SK-N-SH treated with all-trans-retinoic acid at 6 μM for 48 hours (cell line): ENCODE measurements around the gene CDH4.

Source experiments
- ATAC-seq: fragments of 200-7000 bp; cut with Tn5 transposase; 3 replicates; pipeline ENCODE4 v1.9.1; 2020; ENCODE audit warnings: mild to moderate bottlenecking, moderate library complexity
- ARNTL ChIP-seq: fragments of 450-650 bp; formaldehyde crosslinking; IDR thresholded peaks from 2 replicates; pipeline ENCODE4 v1.5.0; 2020; ENCODE audit warnings: low read depth, mild to moderate bottlenecking, moderate library complexity, borderline replicate concordance
- BACH2 ChIP-seq: fragments of 250-450 bp; sonication (Bioruptor Pico); IDR thresholded peaks from 2 replicates; pipeline ENCODE4 v1.9.0; 2021; ENCODE audit warnings: mild to moderate bottlenecking, borderline replicate concordance
- CREB5 ChIP-seq: fragments of 250-450 bp; sonication (Bioruptor Pico); IDR thresholded peaks from 2 replicates; pipeline ENCODE4 v1.5.1; 2020; ENCODE audit warnings: low read depth, mild to moderate bottlenecking, moderate library complexity
- CSDC2 ChIP-seq: fragments of 250-450 bp; sonication (Bioruptor Pico); IDR thresholded peaks from 2 replicates; pipeline ENCODE4 v1.5.0; 2020; ENCODE audit warnings: mild to moderate bottlenecking, moderate library complexity
- CSRNP3 ChIP-seq: fragments of 250-450 bp; sonication (Bioruptor Pico); IDR thresholded peaks from 2 replicates; pipeline ENCODE4 v1.5.1; 2021; ENCODE audit warnings: mild to moderate bottlenecking, moderate library complexity
- ESRRG ChIP-seq: fragments of 250-450 bp; sonication (Bioruptor Pico); IDR thresholded peaks from 2 replicates; pipeline ENCODE4 v1.6.1; 2021; ENCODE audit warnings: mild to moderate bottlenecking
- ISL1 ChIP-seq: fragments of 250-450 bp; sonication (Bioruptor Pico); IDR thresholded peaks from 2 replicates; pipeline ENCODE4 v2.1.2; 2022; ENCODE audit warnings: mild to moderate bottlenecking, moderate library complexity
- OSR1 ChIP-seq: fragments of 250-450 bp; sonication (Bioruptor Pico); IDR thresholded peaks from 2 replicates; pipeline ENCODE4 v1.8.0; 2022; ENCODE audit warnings: moderate library complexity, mild to moderate bottlenecking, inconsistent platforms
- PATZ1 ChIP-seq: fragments of 250-450 bp; sonication (Bioruptor Pico); IDR thresholded peaks from 2 replicates; pipeline ENCODE4 v1.8.0; 2020; ENCODE audit warnings: mild to moderate bottlenecking, moderate library complexity, borderline replicate concordance
- PPARA ChIP-seq: fragments of 250-450 bp; sonication (Bioruptor Pico); IDR thresholded peaks from 2 replicates; pipeline ENCODE4 v1.5.0; 2020; ENCODE audit warnings: mild to moderate bottlenecking, borderline replicate concordance
- RARB ChIP-seq: fragments of 250-450 bp; sonication (Bioruptor Pico); IDR thresholded peaks from 2 replicates; pipeline ENCODE4 v1.8.0; 2021; ENCODE audit warnings: mild to moderate bottlenecking, moderate library complexity
- SNAI2 ChIP-seq: fragments of 250-450 bp; sonication (Bioruptor Pico); IDR thresholded peaks from 2 replicates; pipeline ENCODE4 v1.5.0; 2020; ENCODE audit warnings: mild to moderate bottlenecking, moderate library complexity
- TCF4 ChIP-seq: fragments of 250-450 bp; sonication (Bioruptor Pico); IDR thresholded peaks from 2 replicates; pipeline ENCODE4 v1.8.0; 2021; ENCODE audit warnings: mild to moderate bottlenecking, moderate library complexity, borderline replicate concordance
- TOX ChIP-seq: fragments of 250-450 bp; sonication (Bioruptor Pico); IDR thresholded peaks from 2 replicates; pipeline ENCODE4 v1.8.0; 2021; ENCODE audit warnings: mild to moderate bottlenecking, moderate library complexity, borderline replicate concordance
- TSHZ2 ChIP-seq: fragments of 250-450 bp; sonication (Bioruptor Pico); IDR thresholded peaks from 2 replicates; pipeline ENCODE4 v1.5.0; 2020; ENCODE audit warnings: mild to moderate bottlenecking, moderate library complexity
- ZC3H10 ChIP-seq: fragments of 250-450 bp; sonication (Bioruptor Pico); IDR thresholded peaks from 2 replicates; pipeline ENCODE4 v1.5.1; 2021; ENCODE audit warnings: mild to moderate bottlenecking, moderate library complexity
- ZFP3 ChIP-seq: fragments of 250-450 bp; sonication (Bioruptor Pico); IDR thresholded peaks from 2 replicates; pipeline ENCODE4 v1.5.0; 2020; ENCODE audit warnings: mild to moderate bottlenecking, moderate library complexity
- ZNF565 ChIP-seq: fragments of 450-650 bp; formaldehyde crosslinking; conservative IDR thresholded peaks from 2 replicates; pipeline ENCODE4 v1.5.0; 2020; ENCODE audit warnings: low read depth, mild to moderate bottlenecking, moderate library complexity
- ZNF70 ChIP-seq: fragments of 450-650 bp; formaldehyde crosslinking; IDR thresholded peaks from 2 replicates; pipeline ENCODE4 v1.5.0; 2020; ENCODE audit warnings: mild to moderate bottlenecking, moderate library complexity
- ZNF8 ChIP-seq: fragments of 450-650 bp; formaldehyde crosslinking; IDR thresholded peaks from 2 replicates; pipeline ENCODE4 v1.5.0; 2020; ENCODE audit warnings: mild to moderate bottlenecking, moderate library complexity

The CDH4 gene

GRCh38 chr20:61459266-61459665 lies 207.2 kb downstream of the CDH4 start:
- no peak for ATAC-seq
- TF ChIP-seq TCF4 (CRISPR knock-in tag) (no peak), ZC3H10 (no peak), CSDC2 (CRISPR knock-in tag) (no peak), ESRRG (CRISPR knock-in tag) (no peak), ISL1 (CRISPR knock-in tag) (no peak), ZNF565 (CRISPR knock-in tag) (no peak), BACH2 (CRISPR knock-in tag) (no peak)

GRCh38 chr20:61459705-61460104 lies 207.6 kb downstream of the CDH4 start:
- TF ChIP-seq CSDC2 (CRISPR knock-in tag) (no peak), ZNF565 (CRISPR knock-in tag) (no peak), PATZ1 (CRISPR knock-in tag) (no peak), TSHZ2 (CRISPR knock-in tag) (no peak), TCF4 (CRISPR knock-in tag) (no peak), ZNF70 (CRISPR knock-in tag) (no peak), ISL1 (CRISPR knock-in tag) (no peak), SNAI2 (CRISPR knock-in tag) (no peak), PPARA (no peak), CREB5 (CRISPR knock-in tag) (no peak), RARB (no peak), BACH2 (CRISPR knock-in tag) (no peak), OSR1 (no peak), ZNF8 (CRISPR knock-in tag) (no peak), ARNTL (CRISPR knock-in tag) (no peak), ESRRG (CRISPR knock-in tag) (no peak), TOX (no peak), CSRNP3 (CRISPR knock-in tag) (no peak), ZFP3 (CRISPR knock-in tag) (no peak)
- no peak for ATAC-seq

- TF ChIP-seq TCF4 (CRISPR knock-in tag) (no peak), PATZ1 (CRISPR knock-in tag) (no peak), OSR1 (no peak), CREB5 (CRISPR knock-in tag) (no peak), TOX (no peak), SNAI2 (CRISPR knock-in tag) (no peak), CSDC2 (CRISPR knock-in tag) (no peak), PPARA (no peak), ISL1 (CRISPR knock-in tag) (no peak), ESRRG (CRISPR knock-in tag) (no peak), RARB (no peak), ZNF70 (CRISPR knock-in tag) (no peak)
- ATAC-seq = no peak
These were observed 208.4 kb downstream of the CDH4 start for GRCh38 chr20:61460261-61461052.
